Testis (tissue), 2 donors: ENCODE data around the gene PAQR9.

Source experiments
- CTCF ChIP-seq, 3 experiments: fragments of 450-650 bp in 2 of 3; fragments of 200-600 bp in 1 of 3; sonication (generic) in 1 of 3; IDR thresholded peaks; one replicate each; pipeline ENCODE4 v1.5.1; 2016 to 2019; ENCODE audit warnings: antibody characterized with exemption in 3 of 3, mild to moderate bottlenecking in 2 of 3, moderate library complexity in 1 of 3
- POLR2A ChIP-seq: fragments of 450-650 bp; IDR thresholded peaks from one replicate; pipeline ENCODE4 v1.6.1; 2017; ENCODE audit warnings: antibody characterized with exemption, mild to moderate bottlenecking, moderate library complexity

GRCh38 chr3:142997330-142997729 is 33.9 kb upstream of the PAQR9 start:
- TF ChIP-seq CTCF (IDR thresholded peaks at IDR 0.05) (no peak), POLR2A (no peak)
